Measurements from ENCODE around the gene BAHCC1. TPM values are rescaled to one million over a fixed set of nuclear protein-coding genes. Genes with fewer than 3 reads are reported as not detected.
A peak's percentile ranks its signal among the peaks of the same experiment; 100 is the strongest.

The BAHCC1 gene
- total and polyA plus RNA-seq, 9 of the 15 experiments (the other 6 are each of a cell fraction or from before 2014, with no cell fraction given): 0.14 to 26.9 (median 5.0) TPM

- H3K27me3 ChIP-seq (ENCODE audit: control insufficient read depth in 2 of 2, insufficient read depth in 2 of 2, low read length in 2 of 2): no peaks in the 10 kb centered on the region
- ATAC-seq: peak; percentile 15; the same call in 1 of the 3 replicates
- no peaks in the 10 kb centered on the region for H3K9me3 ChIP-seq (replicated peaks; ENCODE audit: control insufficient read depth, insufficient read depth, low read depth, low read length)
- H2AFZ ChIP-seq (ENCODE audit: low read depth, low read length): no peak overlapping the region
- H3K36me3 ChIP-seq (ENCODE audit: control insufficient read depth, insufficient read depth, low read length): no peaks in the 10 kb centered on the region
- POLR2A ChIA-PET: interaction anchor here (0.5 to 0.6 kb wide), 3 partner anchors 10 to 196 kb away, joined by 3 to 4 read pairs (median 4); no protein-coding TSS in a partner anchor
- H3K79me2 ChIP-seq (ENCODE audit: control insufficient read depth, insufficient read depth, low read length): no peaks in the 10 kb centered on the region
- peaks cover 6% of the 10 kb centered on the region for H4K20me1 ChIP-seq (replicated peaks; ENCODE audit: control insufficient read depth, insufficient read depth, low read length)
- CTCF ChIA-PET (ENCODE audit: low intra/inter-chr PET ratio): no interaction called here
- no peak overlapping the region for H3K4me3 ChIP-seq
- FAIRE-seq: no peak
- H3K27ac ChIP-seq (ENCODE audit: extremely low read depth, low read depth, low read length): no peak overlapping the region
- 71% methylated on average over 12 of the region's 19 CpGs for WGBS (ENCODE audit: insufficient coverage, low coverage, missing lambda C conversion rate)
- DNase-seq (ENCODE audit: extremely low read depth in 1 of 4, low spot score in 3 of 4): no peak
- in situ Hi-C loops (cut with MboI): no loop called here
- no TSS peak for BruUV-seq (replicated peaks)
- no peaks in the 10 kb centered on the region for H3K9me1 ChIP-seq (ENCODE audit: control insufficient read depth, insufficient read depth, low read length)
- H3K4me1 ChIP-seq (replicated peaks in 1 of 2; ENCODE audit: control insufficient read depth in 2 of 2, insufficient read depth in 2 of 2, low read length in 2 of 2): peaks cover 0 to 85% of the 10 kb centered on the region in 2 experiments; a peak in 2 of 5 replicates
- intact Hi-C loops (cut with micrococcal nuclease): no loop called here
- no peak overlapping the region for H3K4me2 ChIP-seq (ENCODE audit: insufficient read depth, low read length)
- H3K9ac ChIP-seq (ENCODE audit: insufficient read depth in 1 of 2, low read depth in 2 of 2, low read length in 2 of 2): no peak overlapping the region
- TF ChIP-seq ZBTB26 (CRISPR knock-in tag; IDR thresholded peaks at IDR 0.05) (no peak), KAT2B (IDR thresholded peaks at IDR 0.05; ENCODE audit: low read depth, low read length) (no peak), RBM17 (IDR thresholded peaks at IDR 0.05; ENCODE audit: borderline replicate concordance, low read depth, low read length) (no peak), COPS2 (conservative IDR thresholded peaks at IDR 0.05) (no peak), CHD7 (IDR thresholded peaks at IDR 0.05; ENCODE audit: low read depth, low read length) (no peak), CAMTA2 (CRISPR knock-in tag; conservative IDR thresholded peaks at IDR 0.05) (no peak), RCOR1 (IDR thresholded peaks at IDR 0.05; ENCODE audit: borderline replicate concordance in 1 of 2, low read depth in 2 of 2, low read length in 2 of 2) (no peak), ZNF699 (CRISPR knock-in tag; IDR thresholded peaks at IDR 0.05; ENCODE audit: insufficient replicate concordance) (no peak), OTX1 (CRISPR knock-in tag; IDR thresholded peaks at IDR 0.05) (no peak), MCM5 (IDR thresholded peaks at IDR 0.05; ENCODE audit: low read depth) (no peak), XRCC4 (IDR thresholded peaks at IDR 0.05; ENCODE audit: extremely low read depth, insufficient read depth, insufficient read length) (no peak)
These were observed 41.1 kb downstream of the BAHCC1 start for GRCh38 chr17:81436294-81436849.
